ENCODE measurements around the gene MYMX. TPM values are rescaled to one million over a fixed set of nuclear protein-coding genes. Genes with fewer than 3 reads are reported as not detected.
"Not testable (repeated sequence)": the region's sequence is repeated elsewhere in the genome, so short reads cannot be mapped to it uniquely, and the experiment has no call there.

MYMX gene
- total RNA-seq, 2 experiments from 2014 or later, result not detected

GRCh38 chr6:44228836-44229235 lies 12.1 kb downstream of the MYMX start:
- Histone ChIP-seq H3K36me3 (ENCODE audit: insufficient read depth, low read length) (no peaks in the 10 kb centered on the region), H3K9me3 (ENCODE audit: control insufficient read depth in 1 of 2, insufficient read depth in 1 of 2, low read length in 2 of 2) (no peaks in the 10 kb centered on the region), H3K4me3 (ENCODE audit: low read length) (no peak overlapping the region), H3K4me1 (ENCODE audit: insufficient read depth, low read length) (peaks cover 11% of the 10 kb centered on the region), H3K27ac (ENCODE audit: low read depth in 1 of 2, low read length in 2 of 2) (no peak overlapping the region), H3K27me3 (ENCODE audit: control insufficient read depth in 1 of 2, insufficient read depth in 2 of 2, low read length in 2 of 2) (no peaks in the 10 kb centered on the region)
- TF ChIP-seq CTCF (IDR thresholded peaks at IDR 0.05), result no peak
- H3K4me3 Mint-ChIP-seq, result no peak overlapping the region
- peaks cover 8% of the 10 kb centered on the region for H3K4me1 Mint-ChIP-seq (ENCODE audit: low read depth)
- no peaks in the 10 kb centered on the region for H3K36me3 Mint-ChIP-seq (ENCODE audit: low read depth)
- ATAC-seq (ENCODE audit: poor library complexity), result no peak
- ChIA-PET POLR2A (interaction anchor here (1.0 to 1.9 kb wide), 2 partner anchors 8 to 18 kb away, joined by 3 to 6 read pairs; partner anchors contain the start of gene HSP90AB1), CTCF (interaction anchor here (0.6 kb wide), 1 partner anchor 12 kb away, joined by 4 read pairs; the partner anchor contains the start of gene MYMX)
- DNase-seq, result no peak
- intact Hi-C loops (cut with DNase I, micrococcal nuclease), result loop anchor here in 1 of 2 experiments (10.0 kb wide), 1 partner anchor 594 kb away; the partner anchor contains the start of gene MAD2L1BP
- no peaks in the 10 kb centered on the region for H3K27me3 Mint-ChIP-seq
- no peak overlapping the region for H3K27ac Mint-ChIP-seq
- H3K9me3 Mint-ChIP-seq, result no peaks in the 10 kb centered on the region

GRCh38 chr6:44229376-44230033 lies 12.8 kb downstream of the MYMX start:
- ChIA-PET CTCF (interaction anchor here (0.6 kb wide), 1 partner anchor 13 kb away, joined by 4 read pairs; the partner anchor contains the start of gene MYMX), POLR2A (no interaction called here)
- H3K27ac Mint-ChIP-seq, result no peak overlapping the region
- no peaks in the 10 kb centered on the region for H3K36me3 Mint-ChIP-seq (ENCODE audit: low read depth)
- no peaks in the 10 kb centered on the region for H3K27me3 ChIP-seq (ENCODE audit: control insufficient read depth in 1 of 2, insufficient read depth in 2 of 2, low read length in 2 of 2)
- no peaks in the 10 kb centered on the region for H3K9me3 ChIP-seq (ENCODE audit: control insufficient read depth in 1 of 2, insufficient read depth in 1 of 2, low read length in 2 of 2)
- no peaks in the 10 kb centered on the region for H3K9me3 Mint-ChIP-seq
- intact Hi-C loops (cut with DNase I, micrococcal nuclease), result loop anchor here in 1 of 2 experiments (10.0 kb wide), 1 partner anchor 595 kb away; the partner anchor contains the start of gene MAD2L1BP
- no peak for TF ChIP-seq CTCF (IDR thresholded peaks at IDR 0.05)
- H3K4me3 Mint-ChIP-seq, result no peak overlapping the region
- peaks cover 1% of the 10 kb centered on the region for H3K4me1 Mint-ChIP-seq (ENCODE audit: low read depth)
- H3K36me3 ChIP-seq (ENCODE audit: insufficient read depth, low read length), result no peaks in the 10 kb centered on the region
- H3K4me3 ChIP-seq (ENCODE audit: low read length), result no peak overlapping the region
- H3K27ac ChIP-seq (ENCODE audit: low read depth in 1 of 2, low read length in 2 of 2), result no peak overlapping the region
- H3K4me1 ChIP-seq (ENCODE audit: insufficient read depth, low read length), result peaks cover 4% of the 10 kb centered on the region
- ATAC-seq (ENCODE audit: poor library complexity) (no peak), DNase-seq (no peak)
- H3K27me3 Mint-ChIP-seq, result no peaks in the 10 kb centered on the region

- DNase-seq (no peak), ATAC-seq (ENCODE audit: poor library complexity) (no peak)
- peaks cover 3% of the 10 kb centered on the region for H3K4me1 ChIP-seq (ENCODE audit: insufficient read depth, low read length)
- H3K4me1 Mint-ChIP-seq (ENCODE audit: low read depth), result no peaks in the 10 kb centered on the region
- no peaks in the 10 kb centered on the region for H3K9me3 Mint-ChIP-seq
- intact Hi-C loops (cut with DNase I, micrococcal nuclease), result no loop called here
- CTCF ChIA-PET, result interaction anchor here (0.6 kb wide), 1 partner anchor 384 kb away, joined by 4 read pairs; no protein-coding TSS in a partner anchor
- H3K36me3 Mint-ChIP-seq (ENCODE audit: low read depth), result no peaks in the 10 kb centered on the region
- H3K4me3 ChIP-seq (ENCODE audit: low read length), result no peak overlapping the region
- H3K27ac ChIP-seq (ENCODE audit: low read depth in 1 of 2, low read length in 2 of 2), result no peak overlapping the region
- no peak overlapping the region for H3K27ac Mint-ChIP-seq
- no peaks in the 10 kb centered on the region for H3K27me3 Mint-ChIP-seq
- H3K27me3 ChIP-seq (ENCODE audit: control insufficient read depth in 1 of 2, insufficient read depth in 2 of 2, low read length in 2 of 2), result no peaks in the 10 kb centered on the region
- H3K9me3 ChIP-seq (ENCODE audit: control insufficient read depth in 1 of 2, insufficient read depth in 1 of 2, low read length in 2 of 2), result no peaks in the 10 kb centered on the region
- TF ChIP-seq CTCF (IDR thresholded peaks at IDR 0.05), result no peak
- no peaks in the 10 kb centered on the region for H3K36me3 ChIP-seq (ENCODE audit: insufficient read depth, low read length)
- H3K4me3 Mint-ChIP-seq, result no peak overlapping the region
- POLR2A ChIA-PET, result no interaction called here
These were observed 13.4 kb downstream of the MYMX start for GRCh38 chr6:44230034-44230675.

GRCh38 chr6:44231426-44231825 lies 14.7 kb downstream of the MYMX start:
- POLR2A ChIA-PET; intact Hi-C loops (cut with DNase I, micrococcal nuclease); CTCF ChIA-PET; H3K9me3 Mint-ChIP-seq; H3K27me3 Mint-ChIP-seq; H3K36me3 Mint-ChIP-seq (ENCODE audit: low read depth); H3K4me1 ChIP-seq (ENCODE audit: insufficient read depth, low read length); H3K36me3 ChIP-seq (ENCODE audit: insufficient read depth, low read length); H3K9me3 ChIP-seq (ENCODE audit: control insufficient read depth in 1 of 2, insufficient read depth in 1 of 2, low read length in 2 of 2); H3K4me1 Mint-ChIP-seq (ENCODE audit: low read depth); H3K27ac ChIP-seq (ENCODE audit: low read depth in 1 of 2, low read length in 2 of 2); H3K4me3 ChIP-seq (ENCODE audit: low read length); ATAC-seq (ENCODE audit: poor library complexity); H3K27me3 ChIP-seq (ENCODE audit: control insufficient read depth in 1 of 2, insufficient read depth in 2 of 2, low read length in 2 of 2); H3K27ac Mint-ChIP-seq; H3K4me3 Mint-ChIP-seq: not testable (repeated sequence)
- DNase-seq, result peak in 1 of 14 experiments; percentile 36

Measured in CD4-positive, alpha-beta T cell (primary cell).